HS-27A (cell line): ENCODE measurements around the gene CDC25B.

Experiments used
- DNase-seq: peaks from one replicate; pipeline ENCODE4 v3.0.0-alpha.2; 2012; ENCODE audit warnings: low read depth, missing footprints

The CDC25B gene

GRCh38 chr20:3804254-3804751, 8.2 kb downstream of the CDC25B start:
- no peak for DNase-seq

- DNase-seq: no peak
Observed at GRCh38 chr20:3804781-3805180, 8.7 kb downstream of the CDC25B start.

GRCh38 chr20:3808544-3808943, 12.4 kb downstream of the CDC25B start:
- no peak for DNase-seq

GRCh38 chr20:3811467-3812258, 15.6 kb downstream of the CDC25B start:
- peak; percentile 98 for DNase-seq

GRCh38 chr20:3812259-3812681, 16.2 kb downstream of the CDC25B start:
- DNase-seq: no peak

GRCh38 chr20:3812975-3813847, 17.1 kb downstream of the CDC25B start:
- DNase-seq: no peak

GRCh38 chr20:3813848-3814581, 17.9 kb downstream of the CDC25B start:
- no peak for DNase-seq

- DNase-seq: no peak
Observed at GRCh38 chr20:3814928-3815495, 18.9 kb downstream of the CDC25B start.

- DNase-seq: no peak
Observed at GRCh38 chr20:3815703-3816315, 19.7 kb downstream of the CDC25B start.

GRCh38 chr20:3818155-3819151, 22.3 kb downstream of the CDC25B start:
- DNase-seq: no peak

GRCh38 chr20:3819411-3820047, 23.4 kb downstream of the CDC25B start:
- DNase-seq: no peak

- peak; percentile 93 for DNase-seq
Observed at GRCh38 chr20:3820048-3820900, 24.2 kb downstream of the CDC25B start, which contains the start of gene AP5S1. Gene AP5S1, plus strand, starts transcription at chr20:3820547. Its CDS starts 1,571 bp downstream, at chr20:3822118.

GRCh38 chr20:3820901-3821727, 25.0 kb downstream of the CDC25B start:
- no peak for DNase-seq

- no peak for DNase-seq
Observed at GRCh38 chr20:3821996-3822395, 25.9 kb downstream of the CDC25B start.

- no peak for DNase-seq
Observed at GRCh38 chr20:3823881-3824280, 27.8 kb downstream of the CDC25B start.

GRCh38 chr20:3825526-3825925, 29.4 kb downstream of the CDC25B start:
- no peak for DNase-seq

- no peak for DNase-seq
Observed at GRCh38 chr20:3826420-3826819, 30.3 kb downstream of the CDC25B start.

GRCh38 chr20:3828798-3829197, 32.7 kb downstream of the CDC25B start:
- no peak for DNase-seq
